Measurements from ENCODE around the gene AGBL2. TPM values are rescaled to one million over a fixed set of nuclear protein-coding genes. Genes with fewer than 3 reads are reported as not detected.

The AGBL2 gene
- total RNA-seq, 1 experiment from 2014 or later: 1.5 TPM

Small RNA genes within 50 kb of the gene (small RNA-seq; reads per million reads assigned to genes)
- gene RF00019: 0 reads per million in 2 experiments

Other genes with a start within 250 kb of the AGBL2 start
- gene CELF1, start 162.2 kb downstream of the AGBL2 start, total RNA-seq (2014; rRNA removed; shearing (Covaris generic)): 86.7 and 95.1 TPM in 2 replicates
- gene PTPMT1, start 149.8 kb downstream of the AGBL2 start, total RNA-seq (2014; rRNA removed; shearing (Covaris generic)): 70.7 and 76.8 TPM in 2 replicates
- 26.1 and 26.5 TPM in 2 replicates for gene KBTBD4, start 136.4 kb downstream of the AGBL2 start, total RNA-seq (2014; rRNA removed; shearing (Covaris generic))
- 134 and 156 TPM in 2 replicates for gene NDUFS3, start 136.3 kb downstream of the AGBL2 start, total RNA-seq (2014; rRNA removed; shearing (Covaris generic))
- gene FAM180B, start 128.7 kb downstream of the AGBL2 start, total RNA-seq (2014; rRNA removed; shearing (Covaris generic)): 0.63 and 0.85 TPM in 2 replicates
- not detected in 2 replicates for gene C1QTNF4, start 121.0 kb downstream of the AGBL2 start, total RNA-seq (2014; rRNA removed; shearing (Covaris generic))
- gene MTCH2, start 72.8 kb downstream of the AGBL2 start, total RNA-seq (2014; rRNA removed; shearing (Covaris generic)): 154 and 227 TPM in 2 replicates
- gene FNBP4, start 52.0 kb upstream of the AGBL2 start, total RNA-seq (2014; rRNA removed; shearing (Covaris generic)): 37.8 and 38.7 TPM in 2 replicates
- gene NUP160, start 133.0 kb upstream of the AGBL2 start, total RNA-seq (2014; rRNA removed; shearing (Covaris generic)): 33.7 and 37.7 TPM in 2 replicates

Measured in SK-MEL-5 (cell line).